ENCODE data around the gene TOR1AIP2. TPM values are rescaled to one million over a fixed set of nuclear protein-coding genes. Genes with fewer than 3 reads are reported as not detected.

The TOR1AIP2 gene
- total and polyA plus RNA-seq, 2 of the 13 experiments (the other 11 are each of a cell fraction or from before 2014, with no cell fraction given): 35.2 to 65.8 TPM

GRCh38 chr1:179860652-179861051, 17.0 kb downstream of the TOR1AIP2 start:
- intact Hi-C loops (cut with micrococcal nuclease; ENCODE audit: unreplicated experiment) (no loop called here), in situ Hi-C loops (cut with HindIII; ENCODE audit: extremely low pct_ligation_motif_present, low pct_unique_long_range_greater_than_20kb) (no loop called here)
- Histone ChIP-seq H2AFZ (ENCODE audit: low read length) (no peak overlapping the region), H3K9ac (ENCODE audit: insufficient read depth, low read depth, low read length) (no peak overlapping the region), H3K36me3 (replicated peaks in 1 of 2; ENCODE audit: control insufficient read depth in 1 of 2, insufficient read depth in 2 of 2, low read length in 2 of 2) (peaks cover 13 to 33% of the 10 kb centered on the region in 2 experiments), H3K4me1 (ENCODE audit: insufficient read depth, low read length) (no peaks in the 10 kb centered on the region), H3K27ac (ENCODE audit: extremely low read length, insufficient read depth, low read length) (no peak overlapping the region), H4K20me1 (ENCODE audit: insufficient read depth, low read length) (peaks cover 17% of the 10 kb centered on the region), H3K9me3 (ENCODE audit: low read length) (no peaks in the 10 kb centered on the region), H3K4me2 (ENCODE audit: low read depth, low read length) (no peak overlapping the region), H3K4me3 (replicated peaks in 1 of 3; ENCODE audit: insufficient read depth in 1 of 3, low read depth in 2 of 3, low read length in 3 of 3) (no peak overlapping the region), H3K79me2 (ENCODE audit: insufficient read depth, low read length) (no peaks in the 10 kb centered on the region), H3K27me3 (ENCODE audit: control insufficient read depth in 1 of 2, insufficient read depth in 2 of 2, low read length in 2 of 2) (no peaks in the 10 kb centered on the region)
- no TSS peak for BruUV-seq (replicated peaks)
- TF ChIP-seq FIP1L1 (IDR thresholded peaks at IDR 0.05; ENCODE audit: borderline replicate concordance, insufficient read depth, low read depth, low read length) (no peak), PHF5A (CRISPR knock-in tag; IDR thresholded peaks at IDR 0.05; ENCODE audit: low read depth, unreplicated experiment) (no peak), ZNF816 (CRISPR knock-in tag; IDR thresholded peaks at IDR 0.05; ENCODE audit: borderline replicate concordance) (no peak), ELK4 (CRISPR knock-in tag; IDR thresholded peaks at IDR 0.05; ENCODE audit: borderline replicate concordance) (no peak)
- 99% methylated on average over 3 of the region's 3 CpGs for WGBS (ENCODE audit: low lambda C conversion rate)
- DNase-seq (ENCODE audit: low spot score): no peak
- CTCF ChIA-PET (ENCODE audit: low intra/inter-chr PET ratio, low total read pairs): no interaction called here
- ATAC-seq: no peak
- no peak for FAIRE-seq
- POLR2A ChIA-PET: no interaction called here

GRCh38 chr1:179857009-179857408, 20.6 kb downstream of the TOR1AIP2 start:
- FAIRE-seq: no peak
- H3K36me3 ChIP-seq (replicated peaks in 1 of 2; ENCODE audit: control insufficient read depth in 1 of 2, insufficient read depth in 2 of 2, low read length in 2 of 2): peaks cover 3 to 5% of the 10 kb centered on the region in 2 experiments; a peak in 3 of 5 replicates
- H3K9me3 ChIP-seq (ENCODE audit: low read length): no peaks in the 10 kb centered on the region
- ATAC-seq: no peak
- no peak for DNase-seq (ENCODE audit: low spot score)
- H3K9ac ChIP-seq (ENCODE audit: insufficient read depth, low read depth, low read length): no peak overlapping the region
- in situ Hi-C loops (cut with HindIII; ENCODE audit: extremely low pct_ligation_motif_present, low pct_unique_long_range_greater_than_20kb): no loop called here
- peaks cover 7% of the 10 kb centered on the region; the same call in 1 of the 2 replicates for H4K20me1 ChIP-seq (ENCODE audit: insufficient read depth, low read length)
- H2AFZ ChIP-seq (ENCODE audit: low read length): no peak overlapping the region
- H3K4me1 ChIP-seq (ENCODE audit: insufficient read depth, low read length): no peaks in the 10 kb centered on the region
- H3K4me3 ChIP-seq (replicated peaks in 1 of 3; ENCODE audit: insufficient read depth in 1 of 3, low read depth in 2 of 3, low read length in 3 of 3): no peak overlapping the region
- intact Hi-C loops (cut with micrococcal nuclease; ENCODE audit: unreplicated experiment): no loop called here
- CTCF ChIA-PET (ENCODE audit: low intra/inter-chr PET ratio, low total read pairs): no interaction called here
- no peaks in the 10 kb centered on the region for H3K79me2 ChIP-seq (ENCODE audit: insufficient read depth, low read length)
- POLR2A ChIA-PET: no interaction called here
- 94% methylated on average over 4 of the region's 4 CpGs for WGBS (ENCODE audit: low lambda C conversion rate)
- no peaks in the 10 kb centered on the region for H3K27me3 ChIP-seq (ENCODE audit: control insufficient read depth in 1 of 2, insufficient read depth in 2 of 2, low read length in 2 of 2)
- no TSS peak for BruUV-seq (replicated peaks)
- no peak overlapping the region for H3K27ac ChIP-seq (ENCODE audit: extremely low read length, insufficient read depth, low read length)
- no peak overlapping the region for H3K4me2 ChIP-seq (ENCODE audit: low read depth, low read length)
- TF ChIP-seq STAT5B (CRISPR knock-in tag; IDR thresholded peaks at IDR 0.05) (no peak), ZFYVE20 (CRISPR knock-in tag; IDR thresholded peaks at IDR 0.05; ENCODE audit: borderline replicate concordance, low read depth) (no peak), TOE1 (CRISPR knock-in tag; IDR thresholded peaks at IDR 0.05) (no peak), ZNF616 (CRISPR knock-in tag; IDR thresholded peaks at IDR 0.05; ENCODE audit: low read depth) (no peak), HDAC6 (IDR thresholded peaks at IDR 0.05; ENCODE audit: low read depth, low read length) (no peak), KAT7 (CRISPR knock-in tag; IDR thresholded peaks at IDR 0.05; ENCODE audit: borderline replicate concordance) (no peak), ZFP41 (CRISPR knock-in tag; IDR thresholded peaks at IDR 0.05; ENCODE audit: borderline replicate concordance) (no peak), RARG (CRISPR knock-in tag; IDR thresholded peaks at IDR 0.05; ENCODE audit: low read depth) (no peak), BHLHE40 (IDR thresholded peaks at IDR 0.05; ENCODE audit: low read length) (no peak), ZSCAN21 (CRISPR knock-in tag; IDR thresholded peaks at IDR 0.05; ENCODE audit: borderline replicate concordance) (no peak), ZBTB44 (CRISPR knock-in tag; IDR thresholded peaks at IDR 0.05) (no peak), POLR2AphosphoS2 (IDR thresholded peaks at IDR 0.05; ENCODE audit: low read depth, low read length) (no peak), ZNF720 (CRISPR knock-in tag; IDR thresholded peaks at IDR 0.05) (no peak), SP140L (CRISPR knock-in tag; IDR thresholded peaks at IDR 0.05; ENCODE audit: borderline replicate concordance) (no peak), RBAK (CRISPR knock-in tag; IDR thresholded peaks at IDR 0.05) (no peak)

All from HepG2 (cell line).